Cortex of kidney (tissue), 1 donor: ENCODE data around the gene ATP8B3.
"Not testable (repeated sequence)": the region's sequence is repeated elsewhere in the genome, so short reads cannot be mapped to it uniquely, and the experiment has no call there.

Source experiments
- DNase-seq: peaks from one replicate; lab custom pipeline; 2025; lab: John Stamatoyannopoulos, UW

Gene ATP8B3

GRCh38 chr19:1797313-1797712, 14.8 kb downstream of the ATP8B3 start:
- DNase-seq = not testable (repeated sequence)

- no peak for DNase-seq
Observed at GRCh38 chr19:1796395-1797142, 15.5 kb downstream of the ATP8B3 start.

- no peak for DNase-seq
Observed at GRCh38 chr19:1794424-1795172, 17.5 kb downstream of the ATP8B3 start.

DNA sequence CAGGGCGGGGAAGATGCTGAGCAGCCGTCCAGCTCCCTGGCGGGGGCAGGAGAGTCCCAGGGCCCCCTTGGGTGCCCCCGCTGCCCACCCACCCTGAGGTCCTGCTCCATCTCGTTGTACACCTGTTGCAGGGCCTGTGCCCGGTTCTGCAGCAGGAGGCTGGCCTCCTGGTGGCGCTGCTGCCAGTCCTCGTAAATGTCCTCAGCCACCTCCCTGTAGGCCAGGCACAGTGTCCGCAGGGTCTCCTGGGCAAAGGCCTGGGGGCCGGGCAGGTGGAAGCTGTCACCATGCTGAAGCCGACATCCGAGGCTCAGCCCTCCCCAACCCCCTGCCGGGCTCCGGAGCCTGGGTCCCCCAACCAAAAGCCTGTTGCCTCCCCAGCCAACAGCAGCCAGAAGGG, 20.2 kb downstream of the ATP8B3 start:
- no peak for DNase-seq

- no peak for DNase-seq
Observed at GRCh38 chr19:1790054-1790792, 21.9 kb downstream of the ATP8B3 start.

GRCh38 chr19:1789261-1790041, 22.6 kb downstream of the ATP8B3 start:
- DNase-seq = no peak

- no peak for DNase-seq
Observed at GRCh38 chr19:1787116-1787515, 25.0 kb downstream of the ATP8B3 start.

GRCh38 chr19:1786668-1787067, 25.4 kb downstream of the ATP8B3 start:
- no peak for DNase-seq

GRCh38 chr19:1785310-1785709, 26.8 kb downstream of the ATP8B3 start:
- no peak for DNase-seq

- no peak for DNase-seq
Observed at GRCh38 chr19:1783874-1784273, 28.2 kb downstream of the ATP8B3 start.

GRCh38 chr19:1783354-1783753, 28.7 kb downstream of the ATP8B3 start:
- DNase-seq = no peak

DNA sequence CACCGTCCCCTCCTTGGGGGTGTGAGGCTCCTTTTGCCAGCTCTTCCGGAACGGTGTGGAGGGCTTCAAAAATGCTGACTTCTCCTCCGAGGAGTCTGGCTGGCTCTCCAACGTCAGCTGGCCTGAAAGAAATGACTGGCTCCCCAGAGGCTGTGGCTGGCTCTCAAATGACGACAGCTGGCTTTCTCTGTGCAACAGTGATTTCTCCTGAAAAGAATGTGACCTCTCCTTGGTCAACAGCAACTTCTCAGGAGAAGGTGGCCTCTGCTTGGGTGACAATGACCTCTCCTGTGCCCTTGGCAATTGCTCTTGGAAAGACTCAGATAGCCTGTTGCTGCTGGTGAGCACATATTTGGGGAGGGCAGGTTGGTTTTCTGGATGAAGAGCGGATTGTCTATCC, 29.6 kb downstream of the ATP8B3 start:
- DNase-seq = no peak

- DNase-seq = no peak
Observed at GRCh38 chr19:1780272-1780958, 31.7 kb downstream of the ATP8B3 start.

- no peak for DNase-seq
Observed at GRCh38 chr19:1779574-1779973, 32.5 kb downstream of the ATP8B3 start.

- DNase-seq = no peak
Observed at GRCh38 chr19:1777149-1777548, 34.9 kb downstream of the ATP8B3 start.

DNA sequence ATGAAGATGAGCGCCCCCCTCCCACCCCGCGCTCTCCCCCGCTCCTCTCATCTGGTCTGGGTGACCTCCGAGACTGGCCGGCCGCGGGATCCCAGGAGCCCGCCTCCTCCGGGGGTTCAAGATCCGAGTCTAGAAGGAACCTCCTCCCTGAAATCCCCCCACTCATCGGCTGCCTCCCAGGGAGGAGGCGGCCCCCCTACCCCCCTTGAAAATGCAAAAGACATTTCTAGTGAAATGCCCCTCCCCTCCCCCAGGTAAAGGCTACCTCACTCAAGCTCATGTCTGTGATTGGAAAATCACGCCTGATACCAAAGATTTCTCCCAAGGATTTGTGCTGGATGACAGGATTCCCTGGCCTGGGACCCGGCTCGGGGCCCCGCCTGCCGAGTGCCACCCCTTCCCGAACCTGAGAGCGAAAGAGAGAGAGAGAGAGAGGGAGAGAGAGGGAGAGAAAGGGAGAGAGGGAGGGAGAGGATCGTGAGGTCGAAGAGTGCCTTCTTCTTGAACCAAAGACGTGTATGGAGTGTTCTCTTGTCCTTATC, 35.4 kb downstream of the ATP8B3 start:
- no peak for DNase-seq

DNA sequence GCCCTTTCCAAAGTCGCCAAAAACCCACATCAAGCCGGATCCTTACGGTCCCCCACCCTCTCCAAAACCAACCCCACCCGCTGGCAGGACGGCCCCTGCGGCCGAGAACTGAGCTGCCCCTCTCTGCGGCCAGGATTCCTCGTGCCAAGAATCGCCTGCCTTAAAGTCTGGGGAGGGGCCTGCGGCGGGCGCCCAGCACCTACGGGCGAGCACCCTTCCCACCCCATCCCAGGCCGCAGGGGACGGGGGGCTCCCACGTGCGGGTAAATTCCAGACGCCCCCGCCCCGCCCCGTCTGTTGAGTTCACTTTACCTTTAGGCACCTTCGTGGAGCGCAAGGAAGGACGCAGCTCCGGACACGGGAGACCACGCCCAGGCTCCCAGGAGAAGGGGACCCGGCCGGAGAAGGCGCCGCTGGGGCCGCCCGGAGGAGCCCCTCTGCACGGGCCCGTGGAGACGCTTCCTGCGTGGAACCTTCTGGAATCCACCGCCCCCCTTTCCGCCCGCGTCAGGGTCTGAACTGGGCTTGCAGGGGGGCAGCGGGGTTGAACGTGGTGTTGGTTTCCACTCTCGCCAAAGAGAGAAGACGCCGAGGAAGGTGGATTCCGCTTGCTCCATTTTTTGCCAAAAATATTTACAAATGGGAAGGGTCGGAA, 36.0 kb downstream of the ATP8B3 start:
- no peak for DNase-seq

DNA sequence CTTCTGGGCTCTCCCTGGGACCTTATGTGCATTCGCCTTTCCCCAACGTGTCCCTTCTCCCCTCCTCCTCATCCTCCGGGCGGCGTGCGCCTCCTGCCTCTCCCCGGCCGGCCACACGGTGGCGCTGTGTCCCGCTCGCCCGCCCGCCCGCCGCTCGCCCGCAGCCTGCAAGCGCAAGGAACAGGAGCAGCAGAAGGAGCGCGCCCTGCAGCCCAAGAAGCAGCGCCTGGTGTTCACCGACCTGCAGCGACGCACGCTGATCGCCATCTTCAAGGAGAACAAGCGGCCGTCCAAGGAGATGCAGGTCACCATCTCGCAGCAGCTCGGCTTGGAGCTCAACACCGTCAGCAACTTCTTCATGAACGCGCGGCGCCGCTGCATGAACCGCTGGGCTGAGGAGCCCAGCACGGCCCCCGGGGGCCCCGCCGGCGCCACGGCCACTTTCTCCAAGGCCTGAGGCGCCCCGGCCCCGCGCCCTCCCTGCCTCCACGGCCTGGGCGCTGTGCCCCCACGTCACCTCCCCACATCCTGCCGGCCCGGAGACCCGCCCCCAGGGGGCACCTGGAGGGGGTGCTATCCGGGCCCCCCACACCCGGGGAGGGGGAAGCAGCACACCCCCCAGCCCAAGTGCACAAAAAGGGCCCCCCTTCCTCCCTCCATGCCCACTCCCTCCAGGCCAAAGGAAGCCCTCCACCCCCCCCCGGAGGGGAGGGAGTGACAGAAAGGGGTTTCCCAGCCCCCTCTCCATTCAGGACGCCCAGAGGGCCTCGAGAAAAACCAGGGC, 36.9 kb downstream of the ATP8B3 start:
- no peak for DNase-seq

- DNase-seq = no peak
Observed at GRCh38 chr19:1773184-1773583, 38.9 kb downstream of the ATP8B3 start.
